ENCODE measurements around the gene PDXK. TPM values are rescaled to one million over a fixed set of nuclear protein-coding genes. Genes with fewer than 3 reads are reported as not detected.

Gene PDXK
- total RNA-seq, 1 experiment from 2014 or later = 175 TPM

GRCh38 chr21:43802713-43803313, 83.9 kb downstream of the PDXK start:
- BruUV-seq (replicated peaks) = no TSS peak
- no peaks in the 10 kb centered on the region; the same call in 1 of the 2 replicates for H3K36me3 ChIP-seq (ENCODE audit: low read depth)
- H3K79me2 ChIP-seq (ENCODE audit: low read depth) = no peaks in the 10 kb centered on the region
- H4K20me1 ChIP-seq (ENCODE audit: insufficient read depth) = no peaks in the 10 kb centered on the region
- CTCF ChIA-PET = no interaction called here
- no peaks in the 10 kb centered on the region for H3K27me3 ChIP-seq (ENCODE audit: insufficient read depth, low read depth)
- TF ChIP-seq EZH2 (IDR thresholded peaks at IDR 0.05; ENCODE audit: low read depth) = no peak
- TF ChIP-seq, protein P1, sequence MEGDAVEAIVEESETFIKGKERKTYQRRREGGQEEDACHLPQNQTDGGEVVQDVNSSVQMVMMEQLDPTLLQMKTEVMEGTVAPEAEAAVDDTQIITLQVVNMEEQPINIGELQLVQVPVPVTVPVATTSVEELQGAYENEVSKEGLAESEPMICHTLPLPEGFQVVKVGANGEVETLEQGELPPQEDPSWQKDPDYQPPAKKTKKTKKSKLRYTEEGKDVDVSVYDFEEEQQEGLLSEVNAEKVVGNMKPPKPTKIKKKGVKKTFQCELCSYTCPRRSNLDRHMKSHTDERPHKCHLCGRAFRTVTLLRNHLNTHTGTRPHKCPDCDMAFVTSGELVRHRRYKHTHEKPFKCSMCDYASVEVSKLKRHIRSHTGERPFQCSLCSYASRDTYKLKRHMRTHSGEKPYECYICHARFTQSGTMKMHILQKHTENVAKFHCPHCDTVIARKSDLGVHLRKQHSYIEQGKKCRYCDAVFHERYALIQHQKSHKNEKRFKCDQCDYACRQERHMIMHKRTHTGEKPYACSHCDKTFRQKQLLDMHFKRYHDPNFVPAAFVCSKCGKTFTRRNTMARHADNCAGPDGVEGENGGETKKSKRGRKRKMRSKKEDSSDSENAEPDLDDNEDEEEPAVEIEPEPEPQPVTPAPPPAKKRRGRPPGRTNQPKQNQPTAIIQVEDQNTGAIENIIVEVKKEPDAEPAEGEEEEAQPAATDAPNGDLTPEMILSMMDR (conservative IDR thresholded peaks at IDR 0.05) = no peak
- no peaks in the 10 kb centered on the region for H3F3A ChIP-seq (ENCODE audit: insufficient read depth, low read depth)
- intact Hi-C loops (cut with micrococcal nuclease; ENCODE audit: unreplicated experiment) = no loop called here
- no peaks in the 10 kb centered on the region for H3K9me3 ChIP-seq (ENCODE audit: insufficient read depth, low read depth)
- no peaks in the 10 kb centered on the region for H3K4me1 ChIP-seq (replicated peaks; ENCODE audit: insufficient read depth)
- POLR2A ChIA-PET (ENCODE audit: unreplicated experiment) = no interaction called here
- no peak overlapping the region for H3K4me2 ChIP-seq
- DNase-seq = no peak
- H3K4me3 ChIP-seq = no peak overlapping the region
- no peak overlapping the region for H3K27ac ChIP-seq
- no peaks in the 10 kb centered on the region for H3K9me2 ChIP-seq (ENCODE audit: insufficient read depth)
- no peak overlapping the region for H2AFZ ChIP-seq

- no peak overlapping the region for H3K27ac ChIP-seq
- H3K4me3 ChIP-seq = no peak overlapping the region
- H3K27me3 ChIP-seq (ENCODE audit: insufficient read depth, low read depth) = no peaks in the 10 kb centered on the region
- POLR2A ChIA-PET (ENCODE audit: unreplicated experiment) = no interaction called here
- TF ChIP-seq, protein P1 (conservative IDR thresholded peaks at IDR 0.05) = no peak
- TF ChIP-seq EZH2 (IDR thresholded peaks at IDR 0.05; ENCODE audit: low read depth) = no peak
- H3K9me3 ChIP-seq (ENCODE audit: insufficient read depth, low read depth) = no peaks in the 10 kb centered on the region
- intact Hi-C loops (cut with micrococcal nuclease; ENCODE audit: unreplicated experiment) = no loop called here
- H2AFZ ChIP-seq = no peak overlapping the region
- no peak for DNase-seq
- CTCF ChIA-PET = no interaction called here
- no peak overlapping the region for H3K4me2 ChIP-seq
- no peaks in the 10 kb centered on the region; the same call in 1 of the 2 replicates for H3K36me3 ChIP-seq (ENCODE audit: low read depth)
- no TSS peak for BruUV-seq (replicated peaks)
- H3K79me2 ChIP-seq (ENCODE audit: low read depth) = no peaks in the 10 kb centered on the region
- H3K4me1 ChIP-seq (replicated peaks; ENCODE audit: insufficient read depth) = no peaks in the 10 kb centered on the region
- no peaks in the 10 kb centered on the region for H3K9me2 ChIP-seq (ENCODE audit: insufficient read depth)
- no peaks in the 10 kb centered on the region for H4K20me1 ChIP-seq (ENCODE audit: insufficient read depth)
- no peaks in the 10 kb centered on the region for H3F3A ChIP-seq (ENCODE audit: insufficient read depth, low read depth)
Observed at GRCh38 chr21:43803558-43804300, 84.8 kb downstream of the PDXK start.

DNA sequence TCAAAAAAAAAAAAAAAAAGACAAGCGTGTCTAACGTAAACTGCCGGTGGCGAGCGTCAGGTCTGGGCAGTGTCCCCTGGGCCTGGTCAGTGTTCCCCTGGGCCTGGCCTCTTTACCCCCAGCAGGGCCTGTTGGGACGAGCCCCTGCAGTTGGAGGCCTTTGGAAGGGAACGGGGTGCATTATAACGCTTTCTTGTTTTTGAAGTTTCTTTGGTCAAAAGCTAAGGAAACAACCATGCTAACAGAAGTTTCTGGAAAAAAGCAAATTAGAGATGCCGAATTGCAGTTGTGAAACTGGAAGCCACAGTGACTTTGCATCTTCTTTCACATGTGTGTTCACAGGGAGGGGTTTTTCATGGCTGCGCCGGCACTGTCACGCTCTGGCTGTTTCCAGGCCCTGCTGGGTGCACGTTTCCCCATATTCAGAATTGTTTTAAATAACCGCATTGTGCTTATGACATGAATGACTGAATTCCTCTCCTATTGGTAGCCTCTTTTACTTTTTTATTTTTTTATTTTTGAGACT, 86.4 kb downstream of the PDXK start:
- H2AFZ ChIP-seq = no peak overlapping the region
- no peaks in the 10 kb centered on the region for H4K20me1 ChIP-seq (ENCODE audit: insufficient read depth)
- H3K4me2 ChIP-seq = no peak overlapping the region
- H3K9me2 ChIP-seq (ENCODE audit: insufficient read depth) = no peaks in the 10 kb centered on the region
- DNase-seq = no peak
- H3F3A ChIP-seq (ENCODE audit: insufficient read depth, low read depth) = no peaks in the 10 kb centered on the region
- H3K27me3 ChIP-seq (ENCODE audit: insufficient read depth, low read depth) = no peaks in the 10 kb centered on the region
- H3K36me3 ChIP-seq (ENCODE audit: low read depth) = no peaks in the 10 kb centered on the region; the same call in 1 of the 2 replicates
- H3K4me3 ChIP-seq = no peak overlapping the region
- H3K27ac ChIP-seq = no peak overlapping the region
- no peak for TF ChIP-seq EZH2 (IDR thresholded peaks at IDR 0.05; ENCODE audit: low read depth)
- TF ChIP-seq, protein P1 (conservative IDR thresholded peaks at IDR 0.05) = no peak
- no peaks in the 10 kb centered on the region for H3K4me1 ChIP-seq (replicated peaks; ENCODE audit: insufficient read depth)
- no peaks in the 10 kb centered on the region for H3K9me3 ChIP-seq (ENCODE audit: insufficient read depth, low read depth)
- no peaks in the 10 kb centered on the region for H3K79me2 ChIP-seq (ENCODE audit: low read depth)
- intact Hi-C loops (cut with micrococcal nuclease; ENCODE audit: unreplicated experiment) = no loop called here
- POLR2A ChIA-PET (ENCODE audit: unreplicated experiment) = no interaction called here
- no TSS peak for BruUV-seq (replicated peaks)
- CTCF ChIA-PET = no interaction called here

Measured in PC-9 (cell line).